Thymus (tissue), 11 donors: Measurements from ENCODE around the gene GPC3. TPM values are rescaled to one million over a fixed set of nuclear protein-coding genes. Genes with fewer than 3 reads are reported as not detected.

Source experiments
- DNase-seq, 9 donors: peaks; one replicate each; pipeline ENCODE4 v3.0.0-alpha.2; 2013; ENCODE audit warnings: low spot score in 9 of 9, low read depth in 6 of 9, missing footprints in 1 of 9
- H3K27ac ChIP-seq, 2 donors: one replicate each; pipeline ENCODE4 v1.5.1; 2013; ENCODE audit warnings: control low read depth in 1 of 2, low read depth in 1 of 2, low read length in 1 of 2, mild to moderate bottlenecking in 1 of 2, moderate library complexity in 1 of 2
- H3K27me3 ChIP-seq, 2 donors: one replicate each; pipeline ENCODE4 v1.5.1; 2013; ENCODE audit warnings: low read length in 1 of 2; ENCODE audit not compliant: control insufficient read depth in 2 of 2, insufficient read depth in 1 of 2
- H3K36me3 ChIP-seq, 2 donors: one replicate each; pipeline ENCODE4 v1.5.1; 2013; ENCODE audit warnings: low read length in 1 of 2, mild to moderate bottlenecking in 1 of 2, moderate library complexity in 1 of 2; ENCODE audit not compliant: control insufficient read depth in 2 of 2, insufficient read depth in 2 of 2
- H3K4me1 ChIP-seq, 2 donors: one replicate each; pipeline ENCODE4 v1.5.1; 2013; ENCODE audit warnings: low read length in 2 of 2; ENCODE audit not compliant: control insufficient read depth in 2 of 2, insufficient read depth in 2 of 2
- H3K4me3 ChIP-seq, 2 donors: one replicate each; pipeline ENCODE4 v1.5.1; 2013; ENCODE audit warnings: low read length in 2 of 2, control low read depth in 1 of 2, mild to moderate bottlenecking in 1 of 2
- H3K9me3 ChIP-seq, 2 donors: one replicate each; pipeline ENCODE4 v1.5.1; 2013; ENCODE audit warnings: low read length in 1 of 2, mild to moderate bottlenecking in 1 of 2; ENCODE audit not compliant: control insufficient read depth in 2 of 2, insufficient read depth in 1 of 2
- WGBS: extraction: QIAGEN DNeasy Blood & Tissue Kit; methylation state at CpG from one replicate; pipeline ENCODE4 v1.1.7; 2013; 5-methylcytosine and 5-hydroxymethylcytosine counted together
- polyA plus RNA-seq: library from polyadenylated mRNA; stranded (reverse); fragments of 200-250 nt; gene quantifications from one replicate; pipeline ENCODE4 v1.2.3, GENCODE V29; 2013
- total RNA-seq: library from RNA; stranded (reverse); fragments of 120-200 nt; gene quantifications from one replicate; pipeline ENCODE4 v1.2.4, GENCODE V29; 2013
- donor health status: healthy.

GPC3 gene
- total and polyA plus RNA-seq, 2 donors: 3.1 to 26.2 TPM

DNA sequence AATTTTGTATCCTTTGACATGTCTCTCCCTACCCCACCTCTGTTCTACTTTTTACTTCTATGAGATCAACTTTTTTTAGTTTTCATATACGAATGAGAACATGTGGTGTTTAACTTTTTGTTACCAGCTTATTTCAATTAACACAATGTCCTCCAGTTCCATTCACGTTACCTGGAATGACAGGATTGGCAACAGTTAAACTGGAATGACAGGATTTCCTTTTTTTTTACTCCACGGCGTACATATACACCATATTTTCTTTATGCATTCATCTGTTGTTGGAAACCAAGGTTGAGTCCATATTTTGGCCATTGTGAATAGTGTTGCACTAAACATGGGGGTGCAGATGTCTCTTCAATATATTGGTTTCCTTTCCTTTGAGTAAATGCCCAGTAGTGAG is 398.3 kb downstream of the GPC3 start:
- Histone ChIP-seq H3K27me3 (no peaks in the 10 kb centered on the region), H3K36me3 (no peaks in the 10 kb centered on the region), H3K27ac (no peak overlapping the region), H3K4me3 (no peak overlapping the region), H3K9me3 (no peaks in the 10 kb centered on the region), H3K4me1 (no peaks in the 10 kb centered on the region)
- WGBS: 94% methylated on average over 4 of the region's 4 CpGs
- DNase-seq: no peak

- WGBS: 96% methylated on average over 4 of the region's 4 CpGs
- no peak for DNase-seq
- H3K27me3 ChIP-seq: no peaks in the 10 kb centered on the region
- H3K27ac ChIP-seq: no peak overlapping the region
- H3K4me1 ChIP-seq: no peaks in the 10 kb centered on the region
- H3K4me3 ChIP-seq: no peak overlapping the region
- H3K9me3 ChIP-seq: no peaks in the 10 kb centered on the region
- H3K36me3 ChIP-seq: no peaks in the 10 kb centered on the region
These were observed 399.0 kb downstream of the GPC3 start for GRCh38 chrX:133586443-133586842.

GRCh38 chrX:133583825-133584224 is 401.6 kb downstream of the GPC3 start:
- no peaks in the 10 kb centered on the region for H3K36me3 ChIP-seq
- no peaks in the 10 kb centered on the region for H3K27me3 ChIP-seq
- WGBS: 91% methylated on average over 2 of the region's 2 CpGs
- no peaks in the 10 kb centered on the region for H3K9me3 ChIP-seq
- H3K4me3 ChIP-seq: no peak overlapping the region
- no peak overlapping the region for H3K27ac ChIP-seq
- no peaks in the 10 kb centered on the region for H3K4me1 ChIP-seq
- DNase-seq: no peak

GRCh38 chrX:133580625-133581024 is 404.8 kb downstream of the GPC3 start:
- no peak for DNase-seq
- Histone ChIP-seq H3K4me3 (no peak overlapping the region), H3K4me1 (no peaks in the 10 kb centered on the region), H3K36me3 (no peaks in the 10 kb centered on the region), H3K27ac (no peak overlapping the region), H3K9me3 (no peaks in the 10 kb centered on the region), H3K27me3 (no peaks in the 10 kb centered on the region)
- 88% methylated on average over 3 of the region's 3 CpGs for WGBS

GRCh38 chrX:133579631-133580030 is 405.8 kb downstream of the GPC3 start:
- no peak for DNase-seq
- WGBS: 96% methylated on average over 6 of the region's 6 CpGs
- Histone ChIP-seq H3K9me3 (peaks cover 0 to 2% of the 10 kb centered on the region in 2 donors), H3K36me3 (no peaks in the 10 kb centered on the region), H3K4me1 (no peaks in the 10 kb centered on the region), H3K27ac (no peak overlapping the region), H3K4me3 (no peak overlapping the region), H3K27me3 (no peaks in the 10 kb centered on the region)

DNA sequence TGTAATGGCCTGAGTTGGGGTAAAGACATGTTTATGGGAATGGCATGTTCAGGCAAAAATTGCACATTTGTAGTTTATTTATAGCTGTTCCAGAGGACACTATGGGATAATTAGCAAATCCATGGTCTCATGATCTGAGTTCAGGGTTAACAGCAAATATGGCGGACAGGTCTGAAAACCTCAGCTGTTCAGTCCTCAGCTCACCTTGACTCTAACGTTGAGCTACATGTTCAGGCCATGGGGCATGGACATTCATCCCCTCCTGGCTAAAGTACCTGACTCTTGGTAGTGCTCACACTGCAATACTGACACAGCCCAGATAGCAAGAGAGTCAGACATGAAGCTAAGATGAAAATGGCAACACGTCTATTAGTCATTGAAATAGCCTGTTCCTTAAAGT is 408.5 kb downstream of the GPC3 start:
- H3K9me3 ChIP-seq: peaks cover 0 to 3% of the 10 kb centered on the region in 2 donors
- H3K4me1 ChIP-seq: no peaks in the 10 kb centered on the region
- H3K36me3 ChIP-seq: no peaks in the 10 kb centered on the region
- no peaks in the 10 kb centered on the region for H3K27me3 ChIP-seq
- 98% methylated on average over 3 of the region's 3 CpGs for whole genome bisulfite sequencing
- H3K27ac ChIP-seq: no peak overlapping the region
- H3K4me3 ChIP-seq: no peak overlapping the region
- no peak for DNase-seq

DNA sequence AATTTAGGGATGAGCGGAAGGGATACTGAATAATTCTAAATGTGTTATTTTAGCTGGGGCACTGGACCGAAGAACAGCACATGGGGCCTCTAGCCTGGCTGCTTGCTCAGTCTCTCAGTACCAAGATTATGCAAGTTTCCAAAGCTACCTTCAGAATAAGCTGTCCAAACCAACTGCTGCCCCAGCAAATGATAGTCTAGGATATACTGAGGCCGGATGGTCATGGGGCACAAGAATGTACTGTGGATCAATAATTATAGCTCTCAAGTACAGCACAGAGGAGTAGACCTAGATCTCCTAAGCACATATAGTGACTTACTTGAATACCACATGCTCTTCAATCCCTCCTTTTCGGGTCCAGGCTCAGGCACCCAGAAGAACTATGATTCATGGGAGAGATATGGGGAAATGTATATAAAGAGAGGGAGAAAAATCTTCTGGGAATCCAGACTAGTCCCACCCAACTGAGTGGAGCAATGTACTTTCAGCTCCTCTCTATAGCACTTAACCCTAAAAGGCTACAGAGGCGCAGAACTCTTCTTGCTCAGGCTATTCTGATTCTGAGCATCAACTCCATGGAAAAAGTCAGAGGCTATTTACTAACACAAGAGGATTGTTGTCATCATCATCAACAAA is 409.8 kb downstream of the GPC3 start:
- Histone ChIP-seq H3K4me3 (no peak overlapping the region), H3K27me3 (no peaks in the 10 kb centered on the region), H3K4me1 (no peaks in the 10 kb centered on the region), H3K27ac (no peak overlapping the region), H3K36me3 (no peaks in the 10 kb centered on the region), H3K9me3 (peaks cover 0 to 3% of the 10 kb centered on the region in 2 donors)
- DNase-seq: no peak
- WGBS: 97% methylated on average over 5 of the region's 5 CpGs

DNA sequence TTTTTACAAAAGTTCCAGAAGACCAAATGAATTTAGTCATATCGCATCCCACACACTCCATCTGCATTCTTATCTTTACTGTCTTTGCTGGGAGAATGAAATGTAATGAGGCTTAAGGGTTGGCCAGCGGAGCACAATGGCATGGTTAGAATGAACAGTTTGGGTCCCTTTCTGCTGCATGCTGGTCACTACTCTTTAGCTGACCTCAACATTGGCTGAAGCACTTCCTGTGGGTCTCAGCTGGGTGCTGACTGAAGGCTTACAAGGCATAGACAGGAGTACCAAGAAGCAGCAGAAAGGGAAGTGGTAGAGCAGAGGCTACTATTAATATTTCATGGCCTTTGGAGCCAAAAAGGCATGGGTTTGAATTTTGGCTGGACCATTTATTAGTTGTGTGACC is 410.7 kb downstream of the GPC3 start:
- Histone ChIP-seq H3K36me3 (no peaks in the 10 kb centered on the region), H3K27ac (no peak overlapping the region), H3K4me1 (no peaks in the 10 kb centered on the region), H3K9me3 (peaks cover 0 to 3% of the 10 kb centered on the region in 2 donors), H3K4me3 (no peak overlapping the region), H3K27me3 (no peaks in the 10 kb centered on the region)
- WGBS: 98% methylated on average over 2 of the region's 2 CpGs
- DNase-seq: no peak

DNA sequence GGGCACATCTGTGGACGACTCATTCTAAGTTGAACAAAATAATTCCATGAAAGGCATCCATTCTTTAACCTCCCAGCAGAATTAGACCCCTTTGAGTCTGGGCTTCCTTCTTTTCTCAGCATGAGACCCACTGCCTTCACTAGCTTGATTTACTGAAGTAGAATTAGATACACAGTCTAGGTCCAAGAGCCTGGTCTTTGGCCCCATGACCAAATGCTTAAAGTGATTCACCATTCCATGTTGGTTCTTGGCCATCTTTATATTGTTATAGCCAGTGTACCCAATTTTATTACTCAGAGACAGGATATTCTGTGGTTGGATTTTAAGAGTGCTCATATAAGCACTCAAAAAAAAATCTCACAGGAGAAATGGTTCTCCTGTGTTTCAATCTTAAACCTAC is 414.8 kb downstream of the GPC3 start:
- Histone ChIP-seq H3K9me3 (peaks cover 0 to 3% of the 10 kb centered on the region in 2 donors), H3K4me3 (no peak overlapping the region), H3K4me1 (no peaks in the 10 kb centered on the region), H3K27ac (no peak overlapping the region), H3K27me3 (no peaks in the 10 kb centered on the region), H3K36me3 (no peaks in the 10 kb centered on the region)
- DNase-seq: no peak
- 95% methylated on average over 1 of the region's 1 CpG for WGBS

- H3K27me3 ChIP-seq: no peaks in the 10 kb centered on the region
- no peak for DNase-seq
- no peaks in the 10 kb centered on the region for H3K36me3 ChIP-seq
- no peak overlapping the region for H3K27ac ChIP-seq
- no peaks in the 10 kb centered on the region for H3K4me1 ChIP-seq
- no peaks in the 10 kb centered on the region for H3K9me3 ChIP-seq
- no peak overlapping the region for H3K4me3 ChIP-seq
These were observed 416.2 kb downstream of the GPC3 start for GRCh38 chrX:133569217-133569616.
